ENCODE measurements around the gene SUCO. TPM values are rescaled to one million over a fixed set of nuclear protein-coding genes. Genes with fewer than 3 reads are reported as not detected.

The SUCO gene
- total RNA-seq, 1 donor from 2014 or later, result 51.7 TPM

GRCh38 chr1:172566196-172566997 is 33.4 kb downstream of the SUCO start:
- Mint-ChIP-seq H3K9me3 (ENCODE audit: unreplicated experiment) (peaks cover 17% of the 10 kb centered on the region), H3K4me3 (ENCODE audit: unreplicated experiment) (no peak overlapping the region), H3K4me1 (ENCODE audit: low read depth, unreplicated experiment) (no peaks in the 10 kb centered on the region), H3K27me3 (ENCODE audit: unreplicated experiment) (peaks cover 4% of the 10 kb centered on the region), H3K27ac (ENCODE audit: unreplicated experiment) (peak overlapping the region; percentile 17), H3K36me3 (ENCODE audit: unreplicated experiment) (peaks cover 28% of the 10 kb centered on the region)
- TF ChIP-seq CTCF (IDR thresholded peaks at IDR 0.05; ENCODE audit: partially characterized antibody, unreplicated experiment), result no peak
- no peak for DNase-seq

- no peaks in the 10 kb centered on the region for H3K4me1 Mint-ChIP-seq (ENCODE audit: low read depth, unreplicated experiment)
- no peak overlapping the region for H3K4me3 Mint-ChIP-seq (ENCODE audit: unreplicated experiment)
- peaks cover 20% of the 10 kb centered on the region for H3K9me3 Mint-ChIP-seq (ENCODE audit: unreplicated experiment)
- H3K36me3 Mint-ChIP-seq (ENCODE audit: unreplicated experiment), result peaks cover 27% of the 10 kb centered on the region
- H3K27ac Mint-ChIP-seq (ENCODE audit: unreplicated experiment), result no peak overlapping the region
- no peak for DNase-seq
- TF ChIP-seq CTCF (IDR thresholded peaks at IDR 0.05; ENCODE audit: partially characterized antibody, unreplicated experiment), result no peak
- H3K27me3 Mint-ChIP-seq (ENCODE audit: unreplicated experiment), result peaks cover 4% of the 10 kb centered on the region
Measured at GRCh38 chr1:172567720-172568119, 34.8 kb downstream of the SUCO start.

GRCh38 chr1:172574080-172574479 is 41.1 kb downstream of the SUCO start:
- Mint-ChIP-seq H3K27ac (ENCODE audit: unreplicated experiment) (no peak overlapping the region), H3K36me3 (ENCODE audit: unreplicated experiment) (peaks cover 8% of the 10 kb centered on the region)
- TF ChIP-seq CTCF (IDR thresholded peaks at IDR 0.05; ENCODE audit: partially characterized antibody, unreplicated experiment), result no peak

GRCh38 chr1:172578586-172578985 is 45.6 kb downstream of the SUCO start:
- Mint-ChIP-seq H3K4me3 (ENCODE audit: unreplicated experiment) (no peak overlapping the region), H3K27me3 (ENCODE audit: unreplicated experiment) (no peaks in the 10 kb centered on the region), H3K4me1 (ENCODE audit: low read depth, unreplicated experiment) (peaks cover under 1% of the 10 kb centered on the region), H3K9me3 (ENCODE audit: unreplicated experiment) (no peaks in the 10 kb centered on the region), H3K27ac (ENCODE audit: unreplicated experiment) (no peak overlapping the region), H3K36me3 (ENCODE audit: unreplicated experiment) (no peaks in the 10 kb centered on the region)
- TF ChIP-seq CTCF (IDR thresholded peaks at IDR 0.05; ENCODE audit: partially characterized antibody, unreplicated experiment), result no peak
- no peak for DNase-seq

More at GRCh38 chr1:172574080-172574479, 41.1 kb downstream of the SUCO start:
- DNase-seq, result no peak
- peaks cover 3% of the 10 kb centered on the region for H3K27me3 Mint-ChIP-seq (ENCODE audit: unreplicated experiment)
- peaks cover 7% of the 10 kb centered on the region for H3K4me1 Mint-ChIP-seq (ENCODE audit: low read depth, unreplicated experiment)
- H3K4me3 Mint-ChIP-seq (ENCODE audit: unreplicated experiment), result no peak overlapping the region
- peaks cover 7% of the 10 kb centered on the region for H3K9me3 Mint-ChIP-seq (ENCODE audit: unreplicated experiment)

- Mint-ChIP-seq H3K27me3 (ENCODE audit: unreplicated experiment) (no peaks in the 10 kb centered on the region), H3K36me3 (ENCODE audit: unreplicated experiment) (no peaks in the 10 kb centered on the region), H3K9me3 (ENCODE audit: unreplicated experiment) (no peaks in the 10 kb centered on the region), H3K4me1 (ENCODE audit: low read depth, unreplicated experiment) (no peaks in the 10 kb centered on the region), H3K4me3 (ENCODE audit: unreplicated experiment) (no peak overlapping the region), H3K27ac (ENCODE audit: unreplicated experiment) (no peak overlapping the region)
- no peak for DNase-seq
- TF ChIP-seq CTCF (IDR thresholded peaks at IDR 0.05; ENCODE audit: partially characterized antibody, unreplicated experiment), result no peak
Measured at GRCh38 chr1:172581273-172581672, 48.3 kb downstream of the SUCO start.
